ENCODE results near the gene CLDN1.

CLDN1 gene

DNA sequence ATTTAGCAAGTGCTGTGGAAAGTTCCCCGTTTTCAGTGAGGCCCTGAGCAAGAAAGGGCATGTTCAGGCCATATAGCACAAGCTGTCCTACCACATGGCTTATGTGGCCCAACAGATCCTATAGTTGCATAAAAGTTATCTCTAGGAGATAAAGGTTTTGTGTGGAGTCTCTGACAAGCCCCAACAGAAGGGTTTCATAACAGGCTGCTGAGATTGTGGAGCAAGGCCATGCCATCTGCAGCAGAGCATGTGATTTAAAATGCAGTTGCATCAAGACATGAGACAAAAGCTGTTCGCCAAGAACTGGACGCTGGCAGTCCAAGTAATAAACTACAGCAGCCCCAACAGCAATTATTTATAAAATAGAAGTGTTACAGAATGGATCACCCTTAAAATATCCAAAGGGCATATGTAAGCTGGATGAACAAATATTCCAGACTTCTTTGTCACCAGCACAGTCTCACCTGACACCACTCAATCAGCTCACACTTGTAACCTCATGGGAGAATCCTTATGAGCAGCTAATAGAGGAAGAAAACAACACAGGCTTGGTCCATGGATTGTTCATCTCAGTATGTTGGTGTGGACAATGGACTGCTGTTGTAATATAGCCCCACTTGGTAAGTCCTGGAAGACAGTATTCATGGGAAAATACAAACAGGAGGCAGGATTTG lies 14.4 kb upstream of the CLDN1 start:
- FAIRE-seq (no peak), DNase-seq (ENCODE audit: insufficient read length, low spot score) (no peak)

DNA sequence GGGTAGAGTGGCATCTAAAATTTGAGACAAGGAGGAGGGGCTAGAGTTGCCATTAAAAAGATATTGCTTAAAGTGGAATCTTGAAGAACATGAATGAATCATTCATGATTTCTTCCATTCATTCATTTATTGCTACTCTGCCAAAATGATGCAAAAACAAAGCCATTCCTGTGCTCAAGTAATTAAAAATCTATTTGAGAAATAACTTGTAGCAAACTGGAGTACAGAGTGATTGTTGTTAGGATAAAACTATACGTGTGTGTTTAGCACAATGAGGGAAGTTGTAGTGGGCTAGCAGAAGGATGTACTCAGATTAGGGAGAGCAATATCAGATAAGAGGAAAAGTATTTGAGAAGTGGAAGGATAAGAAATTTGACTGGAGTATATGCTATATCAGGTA lies 11.7 kb upstream of the CLDN1 start:
- DNase-seq (ENCODE audit: insufficient read length, low spot score) (no peak), FAIRE-seq (no peak)

DNA sequence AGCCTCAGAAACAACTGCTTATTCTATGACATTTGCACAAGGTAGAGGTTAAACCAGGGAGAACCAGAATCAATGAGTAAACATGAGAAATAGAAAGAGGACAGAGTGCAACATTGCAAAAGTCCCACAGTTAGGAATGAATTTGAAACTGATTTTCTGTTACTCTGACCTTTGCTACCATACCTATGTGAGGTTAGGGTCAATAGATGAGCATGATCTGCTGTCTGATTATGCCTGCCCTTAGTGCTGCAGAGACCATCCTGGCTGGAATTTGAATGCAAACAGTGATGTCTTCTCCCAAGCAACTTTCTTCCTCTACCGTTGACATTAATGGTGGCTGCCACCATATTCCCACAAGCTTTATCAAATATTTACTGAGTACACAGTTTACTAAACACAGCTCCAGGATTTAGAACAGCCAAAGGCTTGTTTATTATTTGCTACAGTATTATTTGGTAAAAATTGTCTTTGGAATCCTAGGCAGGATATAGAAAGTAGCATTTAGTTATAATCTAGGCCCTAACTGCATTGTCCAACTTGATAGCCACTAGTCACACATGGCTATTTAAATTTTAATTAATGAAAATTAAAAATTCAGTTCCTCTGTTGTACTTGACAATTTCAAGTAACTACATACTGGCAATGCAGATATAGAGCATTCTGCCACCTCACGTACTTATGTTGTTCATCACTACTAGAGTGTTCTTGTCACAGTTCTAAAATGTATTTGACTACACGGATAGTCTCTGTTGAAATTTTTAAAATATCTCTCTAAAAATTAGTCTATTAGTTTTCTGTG lies 8.9 kb upstream of the CLDN1 start:
- DNase-seq (ENCODE audit: insufficient read length, low spot score) (no peak), FAIRE-seq (no peak)

DNA sequence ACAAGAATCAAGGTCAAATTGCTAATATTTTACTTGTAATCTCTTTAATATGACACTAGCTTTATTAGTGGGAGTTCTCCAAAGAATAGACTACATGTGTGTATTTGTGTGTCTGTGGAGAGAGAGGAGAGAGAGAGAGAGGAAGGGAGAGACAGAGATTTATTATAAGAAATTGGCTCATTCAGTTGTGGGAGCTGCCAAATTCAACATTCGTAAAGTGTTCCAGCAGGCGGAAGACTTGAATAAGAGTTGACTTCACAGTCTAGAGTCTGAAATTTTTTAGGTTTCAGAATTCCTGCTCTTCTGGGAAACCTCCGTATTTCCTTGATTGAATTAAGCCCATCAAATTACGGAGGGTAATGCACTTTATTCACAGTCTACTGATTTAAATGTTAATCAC lies 4.7 kb upstream of the CLDN1 start:
- FAIRE-seq (no peak), DNase-seq (ENCODE audit: insufficient read length, low spot score) (no peak)

DNA sequence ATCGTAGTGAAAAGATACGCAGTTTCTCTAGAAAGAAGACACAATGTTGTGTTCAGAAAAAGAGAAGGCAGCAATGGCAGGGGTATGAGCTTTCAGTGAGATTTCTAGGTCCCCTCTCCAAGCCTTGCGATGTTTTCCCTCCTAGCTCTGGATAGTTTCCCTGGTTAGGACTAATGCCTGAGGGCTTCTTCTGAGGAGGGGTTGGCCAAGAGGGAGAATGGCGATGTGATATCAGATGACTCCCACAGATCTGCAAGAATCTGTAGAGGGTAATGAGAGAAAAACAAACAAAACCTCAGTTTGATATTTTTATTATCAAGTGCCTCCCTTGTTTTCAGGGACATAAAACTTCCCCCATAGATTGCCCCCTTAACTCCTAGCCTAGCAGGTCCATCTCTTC lies 4.1 kb upstream of the CLDN1 start:
- no peak for FAIRE-seq
- DNase-seq (ENCODE audit: insufficient read length, low spot score), result no peak

DNA sequence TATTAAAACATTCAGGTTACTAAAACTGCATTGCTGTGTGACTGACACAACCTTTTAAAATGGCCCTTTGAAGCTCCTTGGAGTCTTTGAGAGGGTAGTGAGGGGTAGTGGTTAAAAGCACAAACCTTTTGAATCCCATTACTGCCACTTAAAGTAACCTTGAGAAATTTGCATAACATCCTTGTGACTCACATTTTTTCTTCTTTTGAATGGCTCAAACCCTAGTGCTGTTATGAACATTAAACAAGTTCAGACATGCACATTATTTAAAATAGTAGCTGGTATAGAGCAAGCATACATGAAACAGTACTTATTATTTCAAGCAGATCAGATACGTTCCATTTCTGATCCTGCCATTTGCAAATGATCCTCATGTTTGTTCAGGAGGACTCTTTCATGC lies 3.7 kb upstream of the CLDN1 start:
- DNase-seq (ENCODE audit: insufficient read length, low spot score) (no peak), FAIRE-seq (no peak)

DNA sequence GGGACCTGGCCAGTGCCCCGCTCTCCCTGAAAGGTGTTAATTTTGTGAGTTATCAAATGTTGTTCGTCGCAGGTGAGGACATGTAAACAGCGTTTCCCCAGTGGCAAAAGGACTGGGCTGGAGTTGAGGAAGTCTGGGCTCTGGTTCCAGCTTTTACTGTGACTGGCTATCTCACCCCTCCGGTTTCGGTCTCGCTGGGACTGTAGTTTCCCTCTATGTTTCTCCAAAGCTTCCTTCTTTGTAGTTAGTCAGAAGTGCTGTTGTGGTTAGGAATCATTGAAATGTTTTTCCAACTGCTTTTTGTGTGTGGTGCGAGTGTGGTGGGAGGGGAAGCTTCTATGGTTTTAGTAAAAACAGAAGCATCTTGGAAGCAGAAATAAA lies 990 bp upstream of the CLDN1 start:
- DNase-seq (ENCODE audit: insufficient read length, low spot score), result no peak
- FAIRE-seq, result no peak

DNA sequence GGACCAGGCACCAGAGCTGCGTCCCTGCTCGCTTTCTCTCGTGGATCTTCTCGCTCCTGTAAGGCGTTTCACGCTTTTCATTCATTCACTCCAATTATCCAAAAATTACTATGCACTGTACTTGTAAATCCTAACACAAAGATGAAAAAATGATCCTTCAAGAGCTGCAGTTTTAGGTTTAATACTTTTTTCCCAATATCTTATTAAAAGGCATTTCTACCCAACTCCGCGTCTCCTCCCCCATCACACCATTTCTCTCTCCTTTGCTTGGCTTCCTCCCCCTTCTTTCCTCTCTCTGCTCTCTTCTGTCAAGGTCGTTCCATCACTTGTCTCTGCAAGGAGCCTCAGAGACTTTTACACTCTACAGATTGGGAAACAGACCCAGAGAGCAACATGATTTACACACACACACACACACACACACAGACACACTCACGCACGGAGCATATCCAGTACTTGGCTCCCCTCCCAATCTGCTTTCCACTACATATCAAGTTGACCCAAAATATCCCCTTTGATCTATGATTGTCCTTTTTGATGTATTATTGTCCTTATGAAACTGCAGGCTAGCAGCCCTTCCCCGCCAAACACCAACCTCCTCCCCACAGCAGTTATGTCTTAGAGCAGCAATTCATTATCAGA lies 479 bp upstream of the CLDN1 start:
- DNase-seq (ENCODE audit: insufficient read length, low spot score) (no peak), FAIRE-seq (no peak)

DNA sequence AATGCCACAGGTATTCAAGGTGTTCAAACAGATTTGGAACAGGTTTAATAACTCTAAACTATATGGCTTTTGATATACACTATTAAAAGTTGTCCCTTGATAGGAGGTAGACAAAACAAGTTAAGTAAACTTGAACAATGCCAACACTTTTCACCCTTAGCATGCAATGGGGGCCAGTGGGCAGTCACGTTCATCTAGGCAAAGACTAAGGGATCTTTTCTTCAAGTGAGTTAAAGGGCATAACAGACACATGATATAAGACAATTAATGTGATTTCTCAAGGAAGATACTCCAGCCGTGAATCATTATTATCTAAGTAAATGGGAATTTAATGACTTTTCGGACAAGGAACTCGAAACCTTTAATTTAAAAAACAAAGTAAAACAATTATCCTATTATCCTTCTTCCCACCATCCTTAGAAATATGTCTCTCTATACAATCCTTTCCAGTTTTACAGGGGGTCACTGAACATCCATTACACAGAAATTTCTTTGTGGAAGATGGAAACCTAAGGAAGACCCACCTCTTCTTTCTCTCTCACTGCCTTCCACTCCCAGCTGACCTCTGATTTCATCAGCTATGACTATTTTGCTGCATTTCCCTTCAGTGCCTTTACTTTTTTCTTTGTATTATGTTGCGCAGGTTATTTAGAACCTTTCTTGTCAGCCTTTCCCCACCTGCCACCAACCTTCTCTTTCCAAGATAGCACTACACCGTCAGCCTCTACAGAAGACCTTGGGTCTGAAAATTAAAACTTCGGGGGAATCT lies 1.5 kb downstream of the CLDN1 start:
- DNase-seq (ENCODE audit: insufficient read length, low spot score), result no peak
- FAIRE-seq, result no peak

DNA sequence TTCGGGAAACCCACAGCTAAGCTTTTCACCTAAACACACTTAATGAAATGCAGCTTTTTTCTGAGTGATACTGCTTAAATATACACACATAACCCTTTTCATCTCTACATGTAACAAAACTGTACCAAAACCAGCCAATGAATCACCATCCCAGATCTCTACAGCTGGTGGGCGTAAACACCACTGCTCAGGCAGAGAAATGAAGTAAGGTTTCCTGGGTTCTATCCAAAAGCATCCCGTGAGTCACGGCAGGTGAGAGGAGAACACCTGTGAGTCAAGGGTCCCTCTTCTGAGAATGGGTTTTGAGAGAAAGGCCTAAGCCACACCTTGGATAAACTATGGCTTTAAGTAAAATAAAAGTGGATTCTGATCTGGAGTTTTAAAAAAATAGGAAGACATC lies 2.6 kb downstream of the CLDN1 start:
- no peak for FAIRE-seq
- DNase-seq (ENCODE audit: insufficient read length, low spot score), result no peak

DNA sequence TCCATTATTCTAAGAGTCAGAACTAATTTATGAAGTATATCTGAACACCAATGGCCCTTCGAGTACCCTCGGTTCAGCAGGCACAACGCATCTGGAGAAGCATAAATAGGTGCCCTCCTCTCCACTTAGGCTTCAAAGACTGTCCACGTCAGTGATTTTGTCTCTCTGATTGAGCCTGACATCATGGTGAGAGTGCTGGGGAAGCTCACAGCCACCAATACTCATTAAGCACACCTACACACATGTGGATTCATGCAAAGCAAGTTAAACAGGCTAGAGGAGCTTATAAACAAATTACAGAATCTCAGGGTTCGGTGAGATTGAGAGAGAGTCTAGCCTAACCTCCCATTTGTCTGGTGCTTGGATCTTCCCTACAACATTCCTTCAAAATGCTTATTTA lies 3.6 kb downstream of the CLDN1 start:
- FAIRE-seq, result no peak
- no peak for DNase-seq (ENCODE audit: insufficient read length, low spot score)

DNA sequence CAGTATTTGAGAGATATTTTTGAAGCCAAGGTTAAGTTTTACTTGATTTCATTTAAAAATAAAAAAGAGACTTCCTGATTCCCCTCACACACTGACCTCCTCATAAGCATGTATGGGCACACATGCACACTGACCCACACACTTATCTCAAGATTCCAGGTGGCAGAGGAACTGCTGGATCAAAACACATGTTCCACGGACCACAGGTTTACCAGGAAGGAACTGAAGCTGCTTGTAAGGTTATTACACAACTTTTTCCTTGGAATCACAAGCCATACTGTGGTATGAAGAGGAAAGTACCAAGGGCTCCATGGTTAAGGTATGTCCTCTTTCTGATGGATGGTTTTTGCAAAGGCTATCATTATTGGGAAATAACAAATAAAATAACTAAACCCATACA lies 7.5 kb downstream of the CLDN1 start:
- DNase-seq (ENCODE audit: insufficient read length, low spot score) (no peak), FAIRE-seq (no peak)

DNA sequence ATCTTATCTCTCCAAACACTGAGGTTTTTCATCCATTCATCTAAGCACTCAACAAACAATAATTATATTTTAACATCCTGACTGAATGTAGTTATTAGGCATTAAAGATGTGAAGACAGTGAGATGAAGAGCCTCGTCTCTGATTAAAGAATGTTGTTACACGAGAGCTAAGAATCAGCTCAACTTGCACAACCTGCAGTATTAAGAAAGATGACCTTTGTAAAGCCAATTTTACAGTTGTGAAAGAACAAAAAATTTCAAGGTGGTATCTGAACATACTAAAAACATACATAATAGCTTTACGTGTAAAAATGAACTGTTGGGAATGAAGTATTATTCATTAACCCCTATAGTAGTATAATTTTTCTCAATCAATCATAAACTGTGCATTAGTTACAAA lies 12.8 kb downstream of the CLDN1 start:
- DNase-seq (ENCODE audit: insufficient read length, low spot score), result no peak

DNA sequence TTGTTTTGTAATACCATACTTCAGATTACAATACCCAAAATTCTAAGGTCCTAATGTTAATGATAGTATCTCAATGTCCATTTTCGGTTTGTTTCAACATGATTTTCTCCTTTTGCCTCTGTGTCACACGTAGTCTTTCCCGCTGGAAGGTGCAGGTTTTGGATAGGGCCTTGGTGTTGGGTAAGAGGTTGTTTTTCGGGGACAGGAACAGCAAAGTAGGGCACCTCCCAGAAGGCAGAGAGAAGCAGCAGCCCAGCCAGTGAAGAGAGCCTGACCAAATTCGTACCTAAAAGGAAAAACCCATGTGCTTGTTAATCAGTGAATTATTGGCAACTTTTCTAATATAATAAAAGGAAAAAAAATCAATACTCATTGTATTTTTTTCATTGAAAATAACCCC lies 14.1 kb downstream of the CLDN1 start:
- DNase-seq (ENCODE audit: insufficient read length, low spot score), result no peak
- FAIRE-seq, result no peak

More for the DNA sequence above, 12.8 kb downstream of the CLDN1 start:
- FAIRE-seq, result no peak

DNA sequence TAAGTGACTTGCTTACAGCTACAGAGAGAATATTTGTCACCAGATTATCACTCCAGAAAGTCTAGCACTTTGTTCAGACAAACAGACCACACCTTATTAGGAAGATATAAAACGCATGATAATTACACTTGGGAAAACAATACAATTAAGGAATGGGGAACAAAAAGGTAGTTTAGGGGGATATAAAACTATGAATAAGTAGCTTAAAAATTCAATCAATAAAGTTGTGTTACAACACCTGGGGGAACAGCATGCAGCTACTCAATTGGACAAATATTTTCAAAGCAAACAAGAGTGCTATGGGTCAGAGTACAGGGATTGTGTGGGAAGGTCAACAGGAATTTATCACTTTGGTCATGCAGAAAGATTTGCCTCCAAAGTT lies 15.1 kb downstream of the CLDN1 start:
- FAIRE-seq, result no peak

DNA sequence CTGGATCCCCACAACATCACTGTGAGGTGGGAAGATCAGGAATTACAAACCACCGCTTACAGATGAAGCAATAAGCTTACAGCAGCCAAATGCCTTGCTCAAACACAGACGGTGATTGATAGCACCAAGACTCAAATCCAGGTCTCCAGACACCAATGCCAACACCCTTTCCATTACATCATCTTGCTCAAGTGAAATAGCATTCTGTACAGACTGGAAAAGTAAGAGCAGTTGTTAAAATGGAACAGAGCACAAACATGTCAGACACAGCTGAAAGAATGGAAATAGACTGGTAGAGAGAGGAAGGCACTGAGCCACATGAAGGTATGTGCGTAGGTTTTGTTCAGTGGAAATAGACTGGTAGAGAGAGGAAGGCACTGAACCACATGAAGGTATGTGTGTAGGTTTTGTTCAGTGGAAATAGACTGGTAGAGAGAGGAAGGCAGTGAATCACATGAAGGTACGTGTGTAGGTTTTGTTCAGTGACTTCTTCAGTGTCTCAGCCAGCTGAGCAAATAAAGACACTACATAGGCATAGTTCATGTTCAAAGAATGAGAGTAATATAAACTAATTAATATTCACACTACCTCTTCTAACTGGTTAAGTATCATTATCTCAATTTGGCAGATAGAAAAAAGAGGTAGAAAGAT lies 15.6 kb downstream of the CLDN1 start:
- FAIRE-seq (no peak), DNase-seq (ENCODE audit: insufficient read length, low spot score) (no peak)

More for the DNA sequence above, 15.1 kb downstream of the CLDN1 start:
- no peak for DNase-seq (ENCODE audit: insufficient read length, low spot score)

DNA sequence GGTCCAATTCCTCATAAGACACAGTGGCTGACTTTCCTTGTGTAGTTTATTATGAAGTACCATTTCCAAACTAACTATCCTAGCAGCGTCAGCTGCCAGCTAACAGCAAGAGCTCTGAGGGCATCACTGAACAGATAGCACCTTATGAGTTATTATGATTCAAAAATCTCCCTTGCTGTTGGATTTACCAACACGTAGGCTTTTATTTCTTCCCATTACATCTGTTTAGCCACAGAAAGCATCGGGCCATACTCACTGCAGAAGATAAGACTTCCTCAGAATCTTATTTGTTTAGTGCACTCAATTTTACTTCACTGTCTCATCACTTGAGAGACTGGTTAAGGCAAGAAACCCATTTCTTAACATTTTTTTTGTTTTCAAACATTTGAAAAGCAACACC lies 16.2 kb downstream of the CLDN1 start:
- FAIRE-seq (no peak), DNase-seq (ENCODE audit: insufficient read length, low spot score) (no peak)

DNA sequence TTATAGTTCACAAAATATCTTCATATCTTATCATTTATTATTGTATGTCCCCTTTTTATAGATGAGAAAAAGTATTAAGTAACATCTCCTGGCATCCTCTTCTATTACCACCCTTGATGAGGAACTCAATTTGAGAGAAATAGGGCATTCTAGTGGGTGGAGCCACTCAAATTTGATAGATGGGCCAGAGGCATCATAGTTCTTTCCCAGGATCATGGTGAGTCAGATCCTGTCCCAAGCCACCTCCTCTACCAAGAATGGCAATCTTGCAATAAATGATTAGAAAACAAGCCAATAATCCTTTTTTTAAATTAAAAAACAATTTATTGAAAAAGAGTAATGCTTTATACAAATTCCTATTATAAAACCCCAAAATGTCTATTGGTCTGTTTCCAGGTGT lies 16.8 kb downstream of the CLDN1 start:
- DNase-seq (ENCODE audit: insufficient read length, low spot score) (no peak), FAIRE-seq (no peak)

DNA sequence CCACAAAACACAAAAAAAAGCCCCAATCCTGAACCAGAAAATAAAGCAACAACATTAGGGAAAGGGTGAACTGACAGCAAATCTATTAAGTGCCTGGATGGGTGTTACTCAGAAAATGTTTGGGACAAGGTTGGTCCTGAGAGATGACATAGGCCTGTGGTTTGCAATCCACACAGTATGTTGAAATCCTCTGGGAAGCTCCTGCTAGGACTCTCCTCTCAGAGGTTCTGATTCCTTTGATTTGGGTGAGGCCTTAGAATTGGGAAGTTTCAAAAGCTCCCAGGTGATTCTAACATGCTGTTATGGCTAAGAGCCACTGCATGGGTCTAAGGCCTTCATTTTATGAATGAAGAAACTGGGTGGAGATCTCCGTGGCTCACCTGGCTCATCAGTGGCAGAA lies 18.4 kb downstream of the CLDN1 start:
- DNase-seq (ENCODE audit: insufficient read length, low spot score), result no peak
- FAIRE-seq, result no peak

DNA sequence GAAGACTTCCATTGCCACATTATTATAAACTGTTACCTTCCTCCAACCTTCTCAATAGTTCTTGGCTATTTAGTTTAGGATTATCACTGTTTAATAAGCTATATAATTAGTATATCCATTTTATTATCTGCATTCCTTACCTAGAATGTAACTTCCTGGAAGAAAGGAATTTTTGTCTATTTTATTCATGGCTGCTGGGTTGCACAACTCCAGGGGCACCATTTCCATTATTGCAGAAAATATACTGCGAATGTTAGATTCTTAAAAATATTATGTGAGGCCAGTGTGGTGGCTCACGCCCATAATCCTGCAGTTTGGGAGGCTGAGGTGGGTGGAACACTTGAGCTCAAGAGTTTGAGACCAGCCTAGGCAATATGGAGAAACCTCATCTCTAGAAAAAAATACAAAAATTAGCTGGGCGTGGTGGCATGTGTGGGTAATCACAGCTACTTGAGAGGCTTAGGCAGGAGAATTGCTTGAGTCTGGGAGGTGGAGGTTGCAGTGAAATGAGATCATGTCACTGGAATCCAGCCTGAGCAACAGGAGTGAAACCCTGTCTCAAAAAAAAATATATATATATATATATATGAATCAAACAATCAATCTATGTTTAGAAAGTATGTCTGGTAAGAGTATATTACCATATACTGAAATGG lies 19.9 kb downstream of the CLDN1 start:
- no peak for DNase-seq (ENCODE audit: insufficient read length, low spot score)

More for the DNA sequence above, 19.9 kb downstream of the CLDN1 start:
- FAIRE-seq, result no peak
